GM19463 (cell line): ENCODE measurements around the gene CYP11A1.
A peak's percentile ranks its signal among the peaks of the same experiment; 100 is the strongest.
"Not testable (repeated sequence)": the region's sequence is repeated elsewhere in the genome, so short reads cannot be mapped to it uniquely, and the experiment has no call there.

ENCODE experiments used
- ATAC-seq: cut with Tn5 transposase; IDR thresholded peaks from one replicate; pipeline ENCODE4 v1.9.1; 2021; ENCODE audit warnings: mild to moderate bottlenecking, moderate library complexity; ENCODE audit not compliant: unreplicated experiment

The CYP11A1 gene

GRCh38 chr15:74376226-74376625 is 8.8 kb upstream of the CYP11A1 start:
- no peak for ATAC-seq

- no peak for ATAC-seq
Observed at GRCh38 chr15:74375303-74375693, 7.9 kb upstream of the CYP11A1 start.

GRCh38 chr15:74374648-74375302 is 7.3 kb upstream of the CYP11A1 start:
- no peak for ATAC-seq

GRCh38 chr15:74373731-74374647 is 6.5 kb upstream of the CYP11A1 start:
- ATAC-seq = peak; percentile 72

GRCh38 chr15:74373056-74373650 is 5.7 kb upstream of the CYP11A1 start:
- no peak for ATAC-seq

GRCh38 chr15:74370471-74370870 is 3.0 kb upstream of the CYP11A1 start:
- ATAC-seq = no peak

GRCh38 chr15:74369756-74370155 is 2.3 kb upstream of the CYP11A1 start:
- no peak for ATAC-seq

- ATAC-seq = no peak
Observed at GRCh38 chr15:74369084-74369745, 1.8 kb upstream of the CYP11A1 start.

- no peak for ATAC-seq
Observed at GRCh38 chr15:74368121-74368520, 675 bp upstream of the CYP11A1 start.

- no peak for ATAC-seq
Observed at GRCh38 chr15:74365598-74366445, 1.6 kb downstream of the CYP11A1 start.

GRCh38 chr15:74364936-74365597 is 2.4 kb downstream of the CYP11A1 start:
- ATAC-seq = no peak

- no peak for ATAC-seq
Observed at GRCh38 chr15:74362482-74362881, 5.0 kb downstream of the CYP11A1 start.

GRCh38 chr15:74360855-74361254 is 6.6 kb downstream of the CYP11A1 start:
- ATAC-seq = not testable (repeated sequence)

- ATAC-seq = not testable (repeated sequence)
Observed at GRCh38 chr15:74359376-74359775, 8.1 kb downstream of the CYP11A1 start.

- not testable (repeated sequence) for ATAC-seq
Observed at GRCh38 chr15:74357514-74357913, 9.9 kb downstream of the CYP11A1 start.

GRCh38 chr15:74356050-74356449 is 11.4 kb downstream of the CYP11A1 start:
- ATAC-seq = not testable (repeated sequence)

- not testable (repeated sequence) for ATAC-seq
Observed at GRCh38 chr15:74353992-74354391, 13.5 kb downstream of the CYP11A1 start.

- ATAC-seq = no peak
Observed at GRCh38 chr15:74352393-74352910, 15.0 kb downstream of the CYP11A1 start.

- ATAC-seq = no peak
Observed at GRCh38 chr15:74351670-74352069, 15.8 kb downstream of the CYP11A1 start.
